ENCODE results near the gene PDZK1. TPM values are rescaled to one million over a fixed set of nuclear protein-coding genes. Genes with fewer than 3 reads are reported as not detected.
"Not testable (repeated sequence)": the region's sequence is repeated elsewhere in the genome, so short reads cannot be mapped to it uniquely, and the experiment has no call there.

Gene PDZK1
- total RNA-seq, 4 donors from 2014 or later, result 1.9 to 3.0 (median 2.2) TPM; not detected in 1

DNA sequence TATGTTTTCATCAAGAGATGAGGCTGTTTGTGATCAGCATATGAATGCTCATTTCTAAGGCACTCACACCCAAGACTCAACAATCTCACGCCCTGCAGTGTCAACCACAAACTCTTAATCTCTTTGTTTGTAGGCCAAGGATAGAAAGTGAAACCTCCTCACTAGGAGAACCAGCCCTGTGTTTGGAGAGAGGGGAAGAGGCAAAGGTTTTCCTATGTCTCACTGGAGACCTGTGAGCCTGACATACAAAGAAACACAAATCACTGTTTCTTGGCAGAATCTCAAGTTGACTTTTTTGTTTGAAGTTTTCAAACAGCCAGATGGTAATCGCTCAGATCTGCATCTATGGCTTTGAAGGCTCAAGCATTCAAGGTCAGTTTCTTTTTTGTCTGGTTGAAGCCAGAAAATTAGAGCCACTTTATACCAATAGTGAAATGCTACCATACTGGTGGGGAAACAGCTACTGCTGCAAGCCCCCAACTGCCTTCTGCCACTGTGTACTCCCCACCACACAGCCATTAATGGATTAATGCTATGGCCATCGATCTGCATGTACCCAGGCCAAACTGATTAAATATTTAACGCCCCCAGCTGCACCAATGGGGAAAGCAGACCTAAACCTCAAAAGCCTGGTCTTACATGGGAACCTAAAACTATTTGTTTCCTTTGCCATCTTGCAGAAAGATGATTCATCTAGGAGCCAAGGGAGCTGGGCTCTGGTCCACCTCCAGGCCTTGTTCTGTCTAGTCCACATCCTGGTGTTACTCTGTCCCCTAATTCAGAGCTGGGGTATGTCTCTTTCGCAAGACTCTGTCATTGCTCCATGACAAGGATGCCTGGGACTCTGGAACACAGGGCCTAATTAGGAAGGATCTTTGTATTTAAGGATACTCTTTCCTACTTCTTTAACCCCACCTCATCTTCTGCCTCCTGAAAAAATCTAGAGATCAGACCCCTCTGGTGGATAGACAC is 16.3 kb downstream of the PDZK1 start:
- Histone ChIP-seq H3K4me3 (no peak overlapping the region), H3K9me3 (no peaks in the 10 kb centered on the region), H3K27me3 (no peaks in the 10 kb centered on the region), H3K27ac (no peak overlapping the region), H3K36me3 (no peaks in the 10 kb centered on the region), H3K4me1 (peaks cover 0 to 17% (median 3%) of the 10 kb centered on the region in 4 donors)
- in situ Hi-C loops (cut with MboI; ENCODE audit: low pct_ligation_motif_present in 1 of 4, low pct_unique_long_range_greater_than_20kb in 1 of 4, low sequenced_read_pairs in 3 of 4), result no loop called here
- TF ChIP-seq, protein P1, sequence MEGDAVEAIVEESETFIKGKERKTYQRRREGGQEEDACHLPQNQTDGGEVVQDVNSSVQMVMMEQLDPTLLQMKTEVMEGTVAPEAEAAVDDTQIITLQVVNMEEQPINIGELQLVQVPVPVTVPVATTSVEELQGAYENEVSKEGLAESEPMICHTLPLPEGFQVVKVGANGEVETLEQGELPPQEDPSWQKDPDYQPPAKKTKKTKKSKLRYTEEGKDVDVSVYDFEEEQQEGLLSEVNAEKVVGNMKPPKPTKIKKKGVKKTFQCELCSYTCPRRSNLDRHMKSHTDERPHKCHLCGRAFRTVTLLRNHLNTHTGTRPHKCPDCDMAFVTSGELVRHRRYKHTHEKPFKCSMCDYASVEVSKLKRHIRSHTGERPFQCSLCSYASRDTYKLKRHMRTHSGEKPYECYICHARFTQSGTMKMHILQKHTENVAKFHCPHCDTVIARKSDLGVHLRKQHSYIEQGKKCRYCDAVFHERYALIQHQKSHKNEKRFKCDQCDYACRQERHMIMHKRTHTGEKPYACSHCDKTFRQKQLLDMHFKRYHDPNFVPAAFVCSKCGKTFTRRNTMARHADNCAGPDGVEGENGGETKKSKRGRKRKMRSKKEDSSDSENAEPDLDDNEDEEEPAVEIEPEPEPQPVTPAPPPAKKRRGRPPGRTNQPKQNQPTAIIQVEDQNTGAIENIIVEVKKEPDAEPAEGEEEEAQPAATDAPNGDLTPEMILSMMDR (IDR thresholded peaks at IDR 0.05), result no peak
- TF ChIP-seq POLR2A (IDR thresholded peaks at IDR 0.05) (no peak), EP300 (IDR thresholded peaks at IDR 0.05; ENCODE audit: low read depth) (no peak), POLR2AphosphoS5 (IDR thresholded peaks at IDR 0.05) (no peak)
- intact Hi-C loops (cut with DNase I; ENCODE audit: low total_unique reads), result no loop called here
- 59 to 60% methylated on average over 3 to 5 of the region's 5 CpGs for WGBS, 2 donors (ENCODE audit: low coverage in 1 of 2)
- DNase-seq, result peak; percentile 17

DNA sequence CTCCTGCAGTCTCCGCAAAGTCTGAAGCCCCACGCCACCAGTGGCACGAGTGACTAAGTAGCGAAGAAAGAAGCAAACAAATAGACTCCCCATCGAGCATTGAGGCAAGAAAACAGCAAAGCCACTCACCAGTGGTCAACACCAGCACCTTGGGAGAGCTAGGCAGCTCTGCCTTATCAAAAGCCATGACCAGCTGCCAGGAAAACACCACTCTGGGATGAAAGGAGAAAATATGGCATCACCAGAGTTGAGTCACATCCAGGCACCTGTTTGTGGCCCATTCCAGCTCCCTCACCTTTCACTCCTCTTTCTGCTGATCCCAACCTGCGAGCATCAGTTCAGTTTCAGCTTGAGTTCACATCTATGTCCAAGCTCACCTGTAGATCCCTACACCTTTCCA is 17.2 kb downstream of the PDZK1 start:
- 91% methylated on average over 6 of the region's 6 CpGs; no CpG with 5 or more reads in 1 of the 2 donors for WGBS, 2 donors (ENCODE audit: low coverage in 1 of 2)
- no peak for DNase-seq

DNA sequence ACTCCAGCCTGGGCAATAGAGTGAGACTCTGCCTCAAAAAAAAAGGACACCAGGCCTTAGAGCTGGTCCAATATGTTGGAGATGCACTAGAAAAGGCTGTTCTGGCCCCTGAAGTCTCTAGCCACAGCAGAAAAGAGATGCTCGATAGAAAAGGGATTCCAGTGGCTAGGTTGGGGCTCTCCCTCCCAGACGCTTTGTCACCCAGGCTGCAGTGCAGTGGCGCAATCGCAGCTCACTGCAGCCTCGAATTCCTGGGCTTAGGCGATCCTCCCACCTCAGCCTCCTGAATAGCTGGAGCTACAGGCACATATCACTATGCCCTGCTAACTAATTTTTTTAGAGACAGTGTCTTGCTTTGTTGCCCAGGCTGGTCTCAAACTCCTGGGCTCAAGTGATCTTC is 18.2 kb downstream of the PDZK1 start:
- no peaks in the 10 kb centered on the region for H3K9me3 ChIP-seq
- H3K36me3 ChIP-seq, result no peaks in the 10 kb centered on the region
- no peak for DNase-seq
- 92 to 97% methylated on average over 5 to 6 of the region's 6 CpGs for WGBS, 2 donors (ENCODE audit: low coverage in 1 of 2)
- no peak overlapping the region for H3K4me3 ChIP-seq
- intact Hi-C loops (cut with DNase I; ENCODE audit: low total_unique reads) (no loop called here), in situ Hi-C loops (cut with MboI; ENCODE audit: low pct_ligation_motif_present in 1 of 4, low pct_unique_long_range_greater_than_20kb in 1 of 4, low sequenced_read_pairs in 3 of 4) (no loop called here)
- no peaks in the 10 kb centered on the region for H3K27me3 ChIP-seq
- no peak overlapping the region for H3K27ac ChIP-seq
- H3K4me1 ChIP-seq, result peaks cover 0 to 17% (median 3%) of the 10 kb centered on the region in 4 donors
- TF ChIP-seq POLR2A (IDR thresholded peaks at IDR 0.05) (no peak), POLR2AphosphoS5 (IDR thresholded peaks at IDR 0.05) (no peak)

More for the DNA sequence above, 17.2 kb downstream of the PDZK1 start:
- Histone ChIP-seq H3K4me3 (no peak overlapping the region), H3K27ac (no peak overlapping the region), H3K9me3 (no peaks in the 10 kb centered on the region), H3K36me3 (no peaks in the 10 kb centered on the region), H3K27me3 (no peaks in the 10 kb centered on the region), H3K4me1 (peaks cover 0 to 17% (median 3%) of the 10 kb centered on the region in 4 donors)
- in situ Hi-C loops (cut with MboI; ENCODE audit: low pct_ligation_motif_present in 1 of 4, low pct_unique_long_range_greater_than_20kb in 1 of 4, low sequenced_read_pairs in 3 of 4), result no loop called here
- TF ChIP-seq, protein P1 (IDR thresholded peaks at IDR 0.05), result no peak
- TF ChIP-seq POLR2A (IDR thresholded peaks at IDR 0.05), result no peak
- no peak for TF ChIP-seq EP300 (IDR thresholded peaks at IDR 0.05; ENCODE audit: low read depth)
- no peak for TF ChIP-seq POLR2AphosphoS5 (IDR thresholded peaks at IDR 0.05)
- intact Hi-C loops (cut with DNase I; ENCODE audit: low total_unique reads), result no loop called here

DNA sequence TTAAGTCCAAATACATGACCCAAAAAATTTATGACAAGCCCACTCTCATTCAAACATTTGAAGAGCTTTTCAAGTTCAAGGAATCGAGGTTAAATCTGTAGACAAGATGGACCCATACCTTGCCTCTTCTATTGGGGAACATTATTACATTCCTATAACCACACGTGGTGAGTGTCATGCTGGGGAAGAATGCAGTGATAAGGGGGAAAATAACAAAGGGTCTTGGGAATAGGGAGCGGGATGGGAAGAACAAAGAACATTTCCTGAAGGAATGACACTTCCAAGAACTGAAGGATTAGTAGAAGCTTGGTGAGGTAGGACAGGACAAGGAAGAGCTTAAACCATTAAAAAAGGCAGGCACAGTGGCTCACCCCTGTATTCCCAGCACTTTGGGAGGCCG is 18.8 kb downstream of the PDZK1 start:
- no peaks in the 10 kb centered on the region for H3K36me3 ChIP-seq
- TF ChIP-seq, protein P1 (IDR thresholded peaks at IDR 0.05), result no peak
- no peak for TF ChIP-seq EP300 (IDR thresholded peaks at IDR 0.05; ENCODE audit: low read depth)
- no peak for TF ChIP-seq POLR2A (IDR thresholded peaks at IDR 0.05)
- TF ChIP-seq POLR2AphosphoS5 (IDR thresholded peaks at IDR 0.05), result no peak
- H3K27ac ChIP-seq, result no peak overlapping the region
- intact Hi-C loops (cut with DNase I; ENCODE audit: low total_unique reads), result no loop called here
- no peaks in the 10 kb centered on the region for H3K27me3 ChIP-seq
- peaks cover 0 to 17% (median 3%) of the 10 kb centered on the region in 4 donors for H3K4me1 ChIP-seq
- 67 to 84% methylated on average over 2 to 4 of the region's 4 CpGs for WGBS, 2 donors (ENCODE audit: low coverage in 1 of 2)
- no peaks in the 10 kb centered on the region for H3K9me3 ChIP-seq
- H3K4me3 ChIP-seq, result no peak overlapping the region
- in situ Hi-C loops (cut with MboI; ENCODE audit: low pct_ligation_motif_present in 1 of 4, low pct_unique_long_range_greater_than_20kb in 1 of 4, low sequenced_read_pairs in 3 of 4), result no loop called here
- no peak for DNase-seq

DNA sequence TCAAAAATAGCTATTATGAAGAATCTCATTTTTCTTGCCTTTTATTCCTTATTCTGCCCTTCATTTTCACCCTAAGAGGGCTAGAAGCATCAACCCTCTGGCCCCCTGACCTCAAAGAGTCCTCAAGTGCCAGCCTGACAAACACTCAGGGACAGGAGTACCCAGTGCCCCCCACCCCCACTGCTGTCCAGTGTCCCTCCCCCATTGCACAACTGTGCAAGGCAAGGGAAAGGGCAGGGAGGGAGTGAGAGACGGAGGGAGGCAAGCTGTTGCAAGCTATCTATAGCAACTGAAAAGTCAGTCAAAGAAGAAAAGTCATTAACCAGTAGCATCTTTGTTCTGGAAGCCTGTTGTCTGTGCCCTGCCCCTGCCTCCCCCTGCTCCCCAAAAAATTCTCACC is 21.1 kb downstream of the PDZK1 start:
- H3K27ac ChIP-seq; H3K4me3 ChIP-seq; intact Hi-C loops (cut with DNase I; ENCODE audit: low total_unique reads); in situ Hi-C loops (cut with MboI; ENCODE audit: low pct_ligation_motif_present in 1 of 4, low pct_unique_long_range_greater_than_20kb in 1 of 4, low sequenced_read_pairs in 3 of 4); DNase-seq; H3K36me3 ChIP-seq; H3K9me3 ChIP-seq; H3K27me3 ChIP-seq: not testable (repeated sequence)
- H3K4me1 ChIP-seq, result peaks cover 0 to 14% (median 3%) of the 10 kb centered on the region in 4 donors
- 100% methylated on average over 1 of the region's 1 CpG; no CpG with 5 or more reads in 1 of the 2 donors for WGBS, 2 donors (ENCODE audit: low coverage in 1 of 2)

DNA sequence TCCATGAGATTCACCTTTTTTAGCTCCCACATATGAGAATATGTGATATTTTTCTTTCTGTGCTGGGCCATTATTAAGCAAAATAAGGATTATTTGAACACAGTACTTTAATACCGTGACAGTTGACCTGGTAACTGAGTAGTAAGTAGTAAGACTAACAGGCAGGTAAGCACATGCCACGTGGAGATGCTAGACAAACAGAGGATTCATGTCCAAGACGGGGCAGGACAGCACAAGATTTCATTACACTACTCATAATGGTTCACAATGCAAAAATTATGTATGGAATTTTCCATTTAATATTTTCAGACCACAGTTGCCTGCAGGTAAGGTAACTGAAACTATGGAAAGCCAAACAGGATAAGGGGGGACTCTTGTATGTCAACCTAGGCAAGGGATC is 22.3 kb downstream of the PDZK1 start:
- H3K36me3 ChIP-seq; in situ Hi-C loops (cut with MboI; ENCODE audit: low pct_ligation_motif_present in 1 of 4, low pct_unique_long_range_greater_than_20kb in 1 of 4, low sequenced_read_pairs in 3 of 4); H3K4me1 ChIP-seq; H3K9me3 ChIP-seq; H3K27ac ChIP-seq; H3K27me3 ChIP-seq; intact Hi-C loops (cut with DNase I; ENCODE audit: low total_unique reads); H3K4me3 ChIP-seq; DNase-seq: not testable (repeated sequence)
- no CpG with 5 or more reads among the region's 3 CpGs for WGBS, 2 donors (ENCODE audit: low coverage in 1 of 2)

DNA sequence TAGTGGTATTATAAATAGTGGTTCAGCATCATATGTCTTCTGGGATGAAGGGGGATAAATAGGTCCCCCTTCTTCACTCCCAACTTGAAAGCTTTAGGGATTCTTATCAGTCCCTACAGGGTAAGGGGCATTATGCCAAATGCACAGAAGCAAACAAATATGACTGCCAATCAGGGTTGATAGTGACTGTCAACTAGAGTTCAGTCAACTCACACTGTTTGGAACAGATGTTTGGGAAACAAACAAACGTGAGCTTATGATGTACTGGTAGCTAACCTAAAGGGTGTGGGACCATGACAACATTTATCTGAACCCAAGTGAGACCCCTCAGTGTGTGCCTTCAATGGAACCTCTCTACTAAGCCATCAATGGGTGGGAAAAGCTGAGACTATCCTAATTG is 34.0 kb downstream of the PDZK1 start:
- H3K27me3 ChIP-seq; H3K4me1 ChIP-seq; DNase-seq; H3K4me3 ChIP-seq; H3K9me3 ChIP-seq; H3K36me3 ChIP-seq; in situ Hi-C loops (cut with MboI; ENCODE audit: low pct_ligation_motif_present in 1 of 4, low pct_unique_long_range_greater_than_20kb in 1 of 4, low sequenced_read_pairs in 3 of 4); intact Hi-C loops (cut with DNase I; ENCODE audit: low total_unique reads); H3K27ac ChIP-seq: not testable (repeated sequence)
- no CpG with 5 or more reads among the region's 1 CpG for WGBS, 2 donors (ENCODE audit: low coverage in 1 of 2)

All from transverse colon (tissue), 4 donors.